Psoas muscle (tissue), 8 donors: ENCODE measurements around the gene LRRC23. TPM values are rescaled to one million over a fixed set of nuclear protein-coding genes. Genes with fewer than 3 reads are reported as not detected.

Source experiments
- ATAC-seq, 4 donors: fragments of 200-7000 bp; cut with Tn5 transposase; one replicate each; pipeline ENCODE4 v1.9.1; 2020; ENCODE audit warnings: moderate library complexity in 3 of 4, mild to moderate bottlenecking in 2 of 4
- DNase-seq, 2 donors: peaks; one replicate each; pipeline ENCODE4 v3.0.0-alpha.2; 2020
- H3K27ac ChIP-seq: fragments of 200-600 bp; one replicate; pipeline ENCODE4 v1.8.0; 2022
- H3K27me3 ChIP-seq, 3 donors: fragments of 200-600 bp in 1 of 3; one replicate each; pipeline versions ENCODE4 v1.6.1 to v1.8.0; 2013 to 2022; ENCODE audit warnings: low read length in 2 of 3, mild to moderate bottlenecking in 2 of 3, moderate library complexity in 1 of 3; ENCODE audit not compliant: insufficient read depth in 3 of 3
- H3K36me3 ChIP-seq, 2 donors: fragments of 200-600 bp in 1 of 2; one replicate each; pipeline versions ENCODE4 v1.6.1 to v1.8.0; 2013 to 2022; ENCODE audit warnings: low read depth in 1 of 2, mild to moderate bottlenecking in 1 of 2, moderate library complexity in 1 of 2; ENCODE audit not compliant: insufficient read depth in 1 of 2
- H3K4me1 ChIP-seq: fragments of 200-600 bp; one replicate; pipeline ENCODE4 v1.8.0; 2022
- H3K4me3 ChIP-seq: fragments of 200-600 bp; one replicate; pipeline ENCODE4 v1.8.0; 2022; ENCODE audit warnings: mild to moderate bottlenecking
- H3K9me3 ChIP-seq: fragments of 200-600 bp; one replicate; pipeline ENCODE4 v1.8.0; 2022
- CTCF ChIP-seq: fragments of 200-600 bp; IDR thresholded peaks from one replicate; pipeline ENCODE4 v1.8.0; 2022; ENCODE audit warnings: antibody characterized with exemption
- WGBS, 3 donors: extraction: QIAGEN DNeasy Blood & Tissue Kit; methylation state at CpG; one replicate each; pipeline versions ENCODE4 v1.1.6 to v1.1.7; 2013; 5-methylcytosine and 5-hydroxymethylcytosine counted together
- intact Hi-C, 2 donors: fragments of 100-400 bp; cut with DNase I; formaldehyde crosslinking; loops; one replicate each; pipeline versions ENCODE4 v1.11.0 to v1.14.2; 2022
- polyA plus RNA-seq, 3 donors: library from polyadenylated mRNA; stranded (reverse); fragments of 200-250 nt; gene quantifications; one replicate each; pipeline ENCODE4 v1.2.3, GENCODE V29; 2013
- total RNA-seq, 4 donors: library from RNA; stranded (reverse); fragmentation: NEBNext Ultra II Directional in 2 of 4; extraction: Animal tissue kit (Norgen Biotek cat#: 25700) in 2 of 4; gene quantifications; one replicate each; pipeline versions ENCODE4 v1.2.1 to v1.2.4, GENCODE V29; 2021 to 2023
- donor health status: healthy with polysubstance abuse.
- donor health status: DM: no; HTN: no; CAD: no; lungs with moderate emphysema.
- donor health status: Bipolar disorder and iron deficiency.
- donor health status: healthy.
- donor health status: DM: yes; HTN: yes; CAD: no.
- donor health status: DM: no; HTN: no; CAD: no.
- donor health status: DM: no; HTN: no; CAD: no.
- donor health status: DM: yes; HTN: yes; CAD: no.

The LRRC23 gene
- total and polyA plus RNA-seq, 7 donors: 9.5 to 29.0 (median 13.1) TPM

- H3K4me1 ChIP-seq: peaks cover 29% of the 10 kb centered on the region
- TF ChIP-seq CTCF: no peak
- peak overlapping the region; percentile 66 for H3K27ac ChIP-seq
- 48 to 65% (median 55%) methylated on average over 1 of the region's 1 CpG for WGBS, 3 donors
- no peaks in the 10 kb centered on the region for H3K9me3 ChIP-seq
- intact Hi-C loops: no loop called here
- DNase-seq: no peak
- no peaks in the 10 kb centered on the region for H3K27me3 ChIP-seq
- no peak overlapping the region for H3K4me3 ChIP-seq
- H3K36me3 ChIP-seq: peaks cover 0 to 34% of the 10 kb centered on the region in 2 donors
- ATAC-seq: no peak
Measured at GRCh38 chr12:6932766-6933165, 28.1 kb downstream of the LRRC23 start.

DNA sequence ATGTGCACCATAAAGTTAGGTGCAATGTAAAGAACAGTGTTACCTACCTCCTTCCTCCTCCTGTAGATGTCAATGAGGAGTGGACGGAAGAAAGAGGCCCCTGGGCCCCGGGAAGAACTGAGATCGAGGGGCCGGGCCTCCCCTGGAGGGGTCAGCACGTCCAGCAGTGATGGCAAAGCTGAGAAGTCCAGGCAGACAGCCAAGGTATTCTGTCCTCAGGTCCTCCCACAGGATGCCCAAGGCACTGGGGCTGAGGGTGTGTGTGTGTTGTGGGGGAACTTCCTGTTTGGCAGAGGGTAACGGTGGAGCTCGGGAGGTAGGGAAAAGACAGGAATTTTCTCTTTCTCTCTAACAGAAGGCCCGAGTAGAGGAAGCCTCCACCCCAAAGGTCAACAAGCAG is 29.5 kb downstream of the LRRC23 start:
- Histone ChIP-seq H3K9me3 (no peaks in the 10 kb centered on the region), H3K27ac (peak overlapping the region; percentile 66), H3K36me3 (peaks cover 0 to 37% of the 10 kb centered on the region in 2 donors), H3K27me3 (no peaks in the 10 kb centered on the region), H3K4me3 (no peak overlapping the region), H3K4me1 (peaks cover 37% of the 10 kb centered on the region)
- DNase-seq (peak in 1 of 2 donors; percentile 65), ATAC-seq (no peak)
- 37 to 49% (median 47%) methylated on average over 7 to 8 of the region's 8 CpGs for WGBS, 3 donors
- intact Hi-C loops: no loop called here
- no peak for TF ChIP-seq CTCF

- H3K4me3 ChIP-seq: no peak overlapping the region
- 53 to 59% (median 58%) methylated on average over 14 of the region's 14 CpGs for WGBS, 3 donors
- peak overlapping the region; percentile 66 for H3K27ac ChIP-seq
- H3K36me3 ChIP-seq: peaks cover 0 to 50% of the 10 kb centered on the region in 2 donors
- no peaks in the 10 kb centered on the region for H3K27me3 ChIP-seq
- intact Hi-C loops: loop anchor here in 1 of 2 donors (5.0 kb wide), 1 partner anchor 68 kb away; the partner anchor contains the start of gene TPI1
- ATAC-seq (no peak), DNase-seq (peak in 1 of 2 donors; percentile 56)
- peaks cover 32% of the 10 kb centered on the region for H3K4me1 ChIP-seq
- TF ChIP-seq CTCF: no peak
- no peaks in the 10 kb centered on the region for H3K9me3 ChIP-seq
Measured at GRCh38 chr12:6935371-6936193, 31.0 kb downstream of the LRRC23 start.

GRCh38 chr12:6936194-6936635 is 31.6 kb downstream of the LRRC23 start:
- H3K27ac ChIP-seq: peak overlapping the region; percentile 93
- peaks cover 32% of the 10 kb centered on the region for H3K4me1 ChIP-seq
- H3K4me3 ChIP-seq: no peak overlapping the region
- peaks cover 0 to 55% of the 10 kb centered on the region in 2 donors for H3K36me3 ChIP-seq
- WGBS, 3 donors: 93 to 95% (median 93%) methylated on average over 3 of the region's 3 CpGs
- TF ChIP-seq CTCF: no peak
- DNase-seq: no peak
- intact Hi-C loops: loop anchor here in 1 of 2 donors (5.0 kb wide), 1 partner anchor 69 kb away; the partner anchor contains the start of gene TPI1
- no peaks in the 10 kb centered on the region for H3K9me3 ChIP-seq
- no peak for ATAC-seq
- no peaks in the 10 kb centered on the region for H3K27me3 ChIP-seq
